HG02943 (cell line): Measurements from ENCODE around the gene IL17D.
"Not testable (repeated sequence)": the region's sequence is repeated elsewhere in the genome, so short reads cannot be mapped to it uniquely, and the experiment has no call there.

Experiments used
- ATAC-seq: cut with Tn5 transposase; IDR thresholded peaks from one replicate; pipeline ENCODE4 v1.9.1; 2021; ENCODE audit warnings: mild to moderate bottlenecking, low read depth, moderate library complexity; ENCODE audit not compliant: unreplicated experiment

The IL17D gene

GRCh38 chr13:20717581-20718542, 14.4 kb downstream of the IL17D start:
- no peak for ATAC-seq

GRCh38 chr13:20718958-20719566, 15.6 kb downstream of the IL17D start:
- no peak for ATAC-seq

- ATAC-seq, result no peak
Observed at GRCh38 chr13:20719783-20720182, 16.3 kb downstream of the IL17D start.

- ATAC-seq, result no peak
Observed at GRCh38 chr13:20720499-20720898, 17.0 kb downstream of the IL17D start.

GRCh38 chr13:20721058-20721453, 17.6 kb downstream of the IL17D start:
- no peak for ATAC-seq

- no peak for ATAC-seq
Observed at GRCh38 chr13:20721454-20722357, 18.2 kb downstream of the IL17D start.

- ATAC-seq, result no peak
Observed at GRCh38 chr13:20727856-20728255, 24.4 kb downstream of the IL17D start.

- no peak for ATAC-seq
Observed at GRCh38 chr13:20728579-20729311, 25.2 kb downstream of the IL17D start.

- ATAC-seq, result no peak
Observed at GRCh38 chr13:20729633-20730585, 26.4 kb downstream of the IL17D start.

- ATAC-seq, result no peak
Observed at GRCh38 chr13:20738616-20739015, 35.1 kb downstream of the IL17D start.

- no peak for ATAC-seq
Observed at GRCh38 chr13:20740021-20740420, 36.5 kb downstream of the IL17D start.

GRCh38 chr13:20743830-20744404, 40.4 kb downstream of the IL17D start:
- ATAC-seq, result not testable (repeated sequence)

- no peak for ATAC-seq
Observed at GRCh38 chr13:20749377-20749776, 45.9 kb downstream of the IL17D start.

GRCh38 chr13:20754009-20754408, 50.5 kb downstream of the IL17D start:
- ATAC-seq, result no peak

- ATAC-seq, result no peak
Observed at GRCh38 chr13:20760872-20761271, 57.4 kb downstream of the IL17D start.

- ATAC-seq, result no peak
Observed at GRCh38 chr13:20767309-20767943, 63.9 kb downstream of the IL17D start.

- ATAC-seq, result no peak
Observed at GRCh38 chr13:20769091-20769490, 65.6 kb downstream of the IL17D start.

GRCh38 chr13:20769834-20770233, 66.3 kb downstream of the IL17D start:
- no peak for ATAC-seq
